HG03196 (cell line): Measurements from ENCODE around the gene NUDT22.

ENCODE experiments used
- ATAC-seq: cut with Tn5 transposase; IDR thresholded peaks from one replicate; pipeline ENCODE4 v1.9.1; 2021; ENCODE audit not compliant: unreplicated experiment

The NUDT22 gene

DNA sequence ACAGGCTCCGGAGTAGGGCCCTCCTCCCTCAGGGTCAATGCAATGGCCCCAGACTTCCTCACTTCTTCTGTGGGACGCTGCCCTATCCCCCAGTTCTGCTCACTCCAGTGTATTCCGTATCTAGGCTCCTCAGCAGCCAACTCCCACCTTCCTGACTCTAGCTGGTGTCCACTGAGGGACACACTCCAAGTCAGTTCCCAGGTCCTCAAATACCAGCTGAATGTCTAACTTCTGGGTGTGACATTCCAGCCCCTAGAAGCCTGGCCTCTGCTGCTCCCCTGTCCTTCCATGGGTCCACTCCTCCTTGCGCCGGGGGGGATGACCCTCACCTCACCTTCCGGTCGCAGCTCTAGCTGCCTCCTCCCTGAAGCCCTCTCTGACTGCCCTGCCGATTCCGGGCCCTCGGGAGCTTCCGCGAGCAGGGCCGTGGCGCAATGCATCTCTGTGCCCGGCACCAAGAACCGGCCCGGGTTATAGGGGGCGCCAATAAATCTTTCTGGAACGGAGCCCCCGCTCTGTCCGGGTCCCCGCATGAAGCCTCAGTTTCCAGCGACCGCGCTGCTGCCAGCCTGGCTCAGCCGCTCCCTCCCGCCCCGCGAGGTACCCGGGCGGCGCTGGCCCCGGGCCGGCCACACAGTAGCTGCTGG, 42.9 kb downstream of the NUDT22 start:
- ATAC-seq: peak; percentile 9

DNA sequence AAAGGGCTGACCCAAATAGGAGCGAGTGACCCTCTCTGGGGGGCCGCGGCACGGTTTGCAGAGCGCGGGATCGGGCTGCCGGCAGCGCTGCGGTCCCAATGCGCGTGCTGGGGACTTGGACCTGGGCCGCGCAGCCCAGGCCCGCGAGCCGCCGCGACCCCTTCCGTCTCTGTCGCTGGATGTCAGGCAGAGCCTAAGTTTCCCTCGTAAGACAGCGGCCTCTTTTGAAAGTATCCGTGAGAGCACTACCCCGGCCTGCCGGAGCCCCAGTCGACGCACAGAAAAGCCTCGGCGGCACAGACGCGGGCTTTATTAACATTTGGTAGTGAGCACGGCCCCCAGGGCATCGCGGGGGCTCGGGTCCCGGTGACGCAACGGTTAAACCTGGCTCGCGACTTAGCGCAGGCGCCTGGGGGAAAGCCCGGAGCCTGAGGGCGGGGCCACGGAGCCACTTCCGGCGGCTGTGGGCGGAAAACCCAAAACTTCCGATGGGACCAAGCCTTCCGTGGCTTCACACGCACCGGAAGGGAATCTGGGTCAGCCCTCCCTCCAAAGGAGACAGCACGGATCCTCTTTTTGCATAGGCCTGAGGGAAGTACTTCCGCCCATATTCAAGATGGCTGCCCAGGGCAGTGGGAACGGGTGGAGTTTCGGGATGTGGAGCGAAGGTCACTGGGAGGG, 43.6 kb downstream of the NUDT22 start:
- peak; percentile 60 for ATAC-seq

DNA sequence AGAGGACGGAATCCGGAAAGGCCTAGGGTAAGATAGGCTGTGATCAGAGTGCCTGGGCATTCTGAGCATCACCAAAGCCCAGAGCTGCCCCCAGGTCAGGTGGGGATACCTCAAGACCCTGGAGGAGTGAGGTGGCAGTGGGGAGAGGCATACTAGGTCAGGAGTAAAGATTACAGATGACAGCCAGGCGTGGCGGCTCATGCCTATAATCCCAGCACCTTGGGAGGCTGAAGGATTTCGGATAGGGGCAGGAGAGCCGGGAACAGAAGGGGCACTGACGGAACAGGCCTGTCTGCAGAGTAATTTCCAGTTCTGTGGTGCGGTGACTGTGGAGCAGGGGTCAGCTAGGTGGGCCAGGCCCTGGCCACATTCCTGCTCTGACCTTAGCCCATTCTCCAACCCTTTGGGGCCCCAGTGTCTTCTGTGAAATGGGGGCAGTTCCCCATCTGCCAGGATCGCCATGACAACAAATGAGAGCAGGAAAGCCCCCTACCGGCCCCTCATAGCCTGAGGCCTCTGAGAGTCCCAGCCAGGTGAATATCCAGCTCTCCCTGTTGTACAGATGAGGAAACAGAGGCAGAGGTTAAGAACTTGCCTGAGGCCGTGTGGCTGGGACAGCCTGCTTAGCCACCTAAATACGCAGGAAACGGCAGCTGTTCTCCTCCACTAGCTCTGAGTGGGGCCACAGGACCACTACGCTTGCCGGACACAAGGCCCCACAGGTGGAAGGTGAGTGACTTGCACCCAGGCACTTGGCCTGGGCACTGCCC, 49.1 kb downstream of the NUDT22 start:
- no peak for ATAC-seq

DNA sequence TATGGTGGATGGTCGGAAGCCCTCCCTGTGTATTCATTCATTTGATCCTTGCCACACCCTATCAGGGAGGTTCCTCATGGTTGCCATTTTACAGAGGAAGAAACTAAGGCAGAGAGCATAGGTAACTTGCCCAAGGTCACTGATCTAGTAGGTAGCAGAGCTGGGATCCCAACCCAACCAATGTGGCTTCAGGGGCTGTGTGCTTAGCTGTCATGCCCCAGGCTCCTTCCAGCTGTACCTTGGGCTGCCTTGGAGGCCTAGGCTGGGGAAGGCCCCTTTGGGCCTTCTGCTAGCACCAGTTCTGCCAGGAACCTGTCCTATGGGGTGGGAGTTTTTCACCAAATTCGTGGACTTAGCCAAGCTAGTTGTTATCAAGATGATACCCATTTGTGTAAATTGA, 49.8 kb downstream of the NUDT22 start:
- ATAC-seq: no peak

DNA sequence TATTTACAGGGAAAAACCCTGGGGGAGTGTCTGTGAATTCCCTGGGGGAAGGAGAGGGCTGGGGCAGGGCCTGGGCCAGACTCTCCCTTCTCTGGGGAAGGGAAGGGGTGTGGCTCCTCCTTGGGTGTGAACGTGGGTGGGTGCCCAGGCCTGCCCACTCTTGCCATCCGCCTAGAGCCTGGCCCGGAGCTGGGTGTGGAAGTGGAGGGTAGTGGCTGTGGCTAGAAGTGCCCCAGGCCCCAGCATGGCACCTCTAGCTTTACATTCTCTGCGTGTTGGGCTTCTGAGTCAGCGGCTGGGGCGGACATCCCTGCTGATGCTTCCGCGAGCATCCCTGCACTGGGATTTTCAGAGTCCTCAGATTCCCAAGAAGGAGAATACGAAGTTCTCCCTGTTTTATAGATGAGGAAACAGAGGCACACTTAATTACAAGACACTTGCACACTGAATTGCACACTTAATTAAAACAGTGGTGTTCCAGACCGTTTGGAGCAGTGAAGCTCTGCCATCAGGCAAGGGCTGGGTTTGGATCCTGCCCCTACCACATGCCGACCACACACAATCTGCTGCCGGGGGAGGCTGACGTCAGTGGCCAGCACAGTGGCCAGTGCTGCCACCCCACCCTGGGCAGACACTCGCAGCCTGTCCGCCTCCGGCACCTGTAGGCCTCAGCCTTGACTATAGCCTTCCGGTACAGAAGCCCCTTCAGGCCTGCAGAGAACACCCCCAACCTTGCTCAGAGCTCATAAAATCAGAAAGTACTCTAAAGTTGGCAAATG, 50.8 kb downstream of the NUDT22 start:
- no peak for ATAC-seq

DNA sequence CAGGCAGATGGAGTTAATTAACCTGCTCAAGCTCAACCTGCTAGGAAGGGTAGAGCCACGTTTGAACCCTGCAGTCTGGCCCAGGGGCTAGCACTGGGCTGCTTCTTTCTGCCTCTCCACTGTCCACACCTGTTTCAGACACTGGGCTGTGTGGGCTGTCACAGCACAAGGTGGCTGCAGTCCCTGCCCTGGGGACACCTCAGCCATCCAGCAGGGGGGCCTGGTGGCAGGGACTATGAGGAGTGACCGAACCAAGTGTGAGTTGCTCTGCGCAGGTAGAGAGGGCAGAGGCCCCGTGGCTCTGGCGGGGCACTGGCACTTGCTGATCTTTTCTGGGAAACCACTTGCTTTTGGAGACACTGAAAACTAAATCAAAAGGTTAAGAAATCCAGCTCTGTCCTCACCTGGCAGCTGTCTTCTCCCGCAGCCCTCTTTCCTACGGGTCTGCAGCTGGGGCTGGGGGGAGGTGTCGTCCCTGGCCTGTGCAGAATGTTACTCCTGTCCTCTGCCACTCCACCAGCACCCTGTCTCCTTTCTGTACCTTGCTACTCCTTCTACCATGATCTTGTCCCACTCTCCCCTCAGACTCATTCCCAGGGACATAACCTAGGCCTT, 52.6 kb downstream of the NUDT22 start:
- no peak for ATAC-seq
